Endothelial cell of umbilical vein (primary cell): ENCODE data around the gene FNBP1. TPM values are rescaled to one million over a fixed set of nuclear protein-coding genes. Genes with fewer than 3 reads are reported as not detected.

Experiments
- BruUV-seq: library from RNA; stranded (reverse); fragments of 400-500 nt; replicated peaks from 2 replicates; lab custom pipeline; 2021; lab: Mats Ljungman, UMichigan
- CTCF ChIA-PET: fragments of 300-600, 350-600 bp; sonication (Branson Sonifier 250); formaldehyde crosslinking; loops from one replicate; lab custom pipeline; 2021; ENCODE audit warnings: antibody characterized with exemption, inconsistent platforms; lab: Charles Lee
- POLR2A ChIA-PET: fragments of 300-600, 350-600 bp; sonication (Branson Sonifier 250); formaldehyde crosslinking; loops from one replicate; lab custom pipeline; 2021; ENCODE audit warnings: antibody characterized with exemption, inconsistent platforms; lab: Charles Lee
- DNase-seq: peaks from one replicate; pipeline ENCODE4 v3.0.0-alpha.2; 2011; ENCODE audit warnings: low read depth, low spot score
- FAIRE-seq: peaks from 2 replicates; lab custom pipeline; 2011; peaks lifted over from hg19 to GRCh38; lab: Jason Lieb, UNC
- H2AFZ ChIP-seq: 2 replicates; pipeline ENCODE4 v1.6.0; 2012; ENCODE audit warnings: low read depth, low read length, control low read depth, inconsistent platforms
- H3K27ac ChIP-seq: 2 replicates; pipeline ENCODE4 v1.5.1; 2011; ENCODE audit warnings: low read depth, mild to moderate bottlenecking, control low read depth, low read length, moderate library complexity; ENCODE audit not compliant: insufficient read depth
- H3K27me3 ChIP-seq, 2 experiments: 2 replicates each; pipeline versions ENCODE4 v1.6.0 to v1.6.1; 2011; ENCODE audit warnings: low read length in 2 of 2, mixed read lengths in 1 of 2; ENCODE audit not compliant: control insufficient read depth in 2 of 2, insufficient read depth in 2 of 2
- H3K36me3 ChIP-seq, 2 experiments: 2 replicates in 1 of 2; 3 replicates in 1 of 2; pipeline ENCODE4 v1.5.1; 2011; ENCODE audit warnings: low read length in 2 of 2, mild to moderate bottlenecking in 1 of 2, moderate library complexity in 1 of 2; ENCODE audit not compliant: control insufficient read depth in 2 of 2, insufficient read depth in 2 of 2; ENCODE audit errors: extremely low read depth in 1 of 2
- H3K4me1 ChIP-seq: 3 replicates; pipeline ENCODE4 v1.5.1; 2011; ENCODE audit warnings: mild to moderate bottlenecking, low read length; ENCODE audit not compliant: control insufficient read depth, insufficient read depth; ENCODE audit errors: extremely low read depth
- H3K4me2 ChIP-seq: 2 replicates; pipeline ENCODE4 v1.6.1; 2011; ENCODE audit warnings: low read length, control low read depth, mixed read lengths; ENCODE audit not compliant: insufficient read depth
- H3K4me3 ChIP-seq, 3 experiments: fragments of 200-600 bp in 1 of 3; sonication (generic), shearing (Covaris generic) in 1 of 3; replicated peaks in 1 of 3; 2 replicates each; pipeline ENCODE4 v1.5.1; 2011 to 2016; ENCODE audit warnings: control low read depth in 3 of 3, low read length in 3 of 3, mild to moderate bottlenecking in 2 of 3, inconsistent platforms in 1 of 3, low read depth in 1 of 3, moderate library complexity in 1 of 3; ENCODE audit not compliant: insufficient read depth in 1 of 3
- H3K79me2 ChIP-seq: 2 replicates; pipeline ENCODE4 v1.6.0; 2012; ENCODE audit warnings: low read length, inconsistent platforms; ENCODE audit not compliant: control insufficient read depth, insufficient read depth
- H3K9ac ChIP-seq: replicated peaks from 2 replicates; pipeline ENCODE3; 2011; ENCODE audit warnings: low read length, control low read depth; ENCODE audit not compliant: insufficient read depth; ENCODE audit errors: extremely low read depth
- H3K9me1 ChIP-seq: replicated peaks from 3 replicates; pipeline ENCODE4 v1.6.0; 2011; ENCODE audit warnings: mild to moderate bottlenecking, low read length; ENCODE audit not compliant: control insufficient read depth, insufficient read depth; ENCODE audit errors: extremely low read depth
- H3K9me3 ChIP-seq: replicated peaks from 2 replicates; pipeline ENCODE4 v1.5.1; 2012; ENCODE audit warnings: low read length, inconsistent platforms; ENCODE audit not compliant: control insufficient read depth, insufficient read depth
- H4K20me1 ChIP-seq: replicated peaks from 2 replicates; pipeline ENCODE3; 2011; ENCODE audit warnings: mild to moderate bottlenecking, low read length; ENCODE audit not compliant: control insufficient read depth, insufficient read depth; ENCODE audit errors: extremely low read depth
- CTCF ChIP-seq, 2 donors: IDR thresholded peaks; 1 replicate in 1 of 2; 2 replicates in 1 of 2; pipeline ENCODE4 v1.5.1; 2011; ENCODE audit warnings: low read length in 2 of 2, mild to moderate bottlenecking in 2 of 2, moderate library complexity in 2 of 2, control low read depth in 1 of 2, inconsistent platforms in 1 of 2, low read depth in 1 of 2; ENCODE audit not compliant: insufficient read depth in 1 of 2; ENCODE audit errors: extremely low read depth in 1 of 2
- EZH2 ChIP-seq: IDR thresholded peaks from 2 replicates; pipeline ENCODE4 v1.6.1; 2012; ENCODE audit warnings: borderline replicate concordance, low read depth, mild to moderate bottlenecking, moderate library complexity, low read length, inconsistent platforms; ENCODE audit not compliant: severe bottlenecking
- FOS ChIP-seq: IDR thresholded peaks from 2 replicates; pipeline ENCODE4 v1.6.1; 2011; ENCODE audit warnings: mild to moderate bottlenecking, low read length, moderate library complexity, borderline replicate concordance; ENCODE audit not compliant: insufficient read depth
- GATA2 ChIP-seq: IDR thresholded peaks from 2 replicates; pipeline ENCODE4 v1.7.0; 2011; ENCODE audit warnings: low read depth, mild to moderate bottlenecking, moderate library complexity, mixed read lengths, low read length; ENCODE audit not compliant: insufficient read length, insufficient read depth
- JUN ChIP-seq: IDR thresholded peaks from 2 replicates; pipeline ENCODE4 v1.6.1; 2011; ENCODE audit warnings: borderline replicate concordance, low read depth; ENCODE audit not compliant: insufficient read length, insufficient read depth
- MAX ChIP-seq: IDR thresholded peaks from 2 replicates; pipeline ENCODE4 v1.6.1; 2011; ENCODE audit not compliant: insufficient read depth, insufficient read length
- MYC ChIP-seq: IDR thresholded peaks from one replicate; pipeline ENCODE4 v1.6.1; 2011; ENCODE audit warnings: mild to moderate bottlenecking, low read depth, low read length
- POLR2A ChIP-seq: IDR thresholded peaks from 2 replicates; pipeline ENCODE4 v1.6.1; 2012; ENCODE audit warnings: low read depth, mild to moderate bottlenecking, control low read depth, low read length
- POLR2AphosphoS5 ChIP-seq: IDR thresholded peaks from 2 replicates; pipeline ENCODE4 v1.6.1; 2012; ENCODE audit warnings: low read depth, mild to moderate bottlenecking, control low read depth, low read length, moderate library complexity; ENCODE audit not compliant: insufficient read depth
- dilution Hi-C: fragments of 300-500 bp; cut with MboI; formaldehyde crosslinking; loops from one replicate; pipeline ENCODE4 v1.15.0; 2019; ENCODE audit warnings: low sequenced_read_pairs; ENCODE audit not compliant: extremely low pct_ligation_motif_present
- intact Hi-C: fragments of 100-400 bp; cut with micrococcal nuclease; formaldehyde crosslinking; loops from one replicate; pipeline ENCODE4 v1.10.0; 2022
- polyA plus RNA-seq, 4 experiments: library from polyadenylated mRNA; depleted of rRNA in 3 of 4; stranded (reverse) in 3 of 4; unstranded in 1 of 4; fragments of >200 nt; gene quantifications; 2 replicates each; pipeline versions ENCODE4 v1.2.1 to v1.2.3, GENCODE V29; 2011 to 2012; ENCODE audit warnings: missing spikeins in 1 of 4
- total RNA-seq: library from RNA; stranded (reverse); gene quantifications from 2 replicates; pipeline ENCODE4 v1.2.3, GENCODE V29; 2021

Gene FNBP1
- total and polyA plus RNA-seq, 2 donors (not counting 3 experiments of a cell fraction or from before 2014, with no cell fraction given): 10.9 to 43.9 TPM

GRCh38 chr9:129897263-129897662 is 145.7 kb downstream of the FNBP1 start:
- no peaks in the 10 kb centered on the region for H3K9me3 ChIP-seq
- ChIA-PET POLR2A (interaction anchor here (0.8 kb wide), 1 partner anchor 13 kb away, joined by 3 read pairs; no protein-coding TSS in a partner anchor), CTCF (interaction anchor here (1.3 to 1.4 kb wide), 2 partner anchors 10 to 13 kb away, joined by 5 to 6 read pairs; no protein-coding TSS in a partner anchor)
- H3K27me3 ChIP-seq: no peaks in the 10 kb centered on the region
- H3K36me3 ChIP-seq: peaks cover 0 to 24% of the 10 kb centered on the region in 2 experiments
- no TSS peak for BruUV-seq
- DNase-seq: no peak
- peaks cover 11% of the 10 kb centered on the region for H3K4me1 ChIP-seq
- no peaks in the 10 kb centered on the region for H3K9me1 ChIP-seq
- no peak overlapping the region for H3K4me3 ChIP-seq
- no peak overlapping the region for H3K4me2 ChIP-seq
- H3K9ac ChIP-seq: no peak overlapping the region
- dilution Hi-C loops: no loop called here
- no peak overlapping the region for H3K27ac ChIP-seq
- no peak for FAIRE-seq
- no peak overlapping the region for H2AFZ ChIP-seq
- no peak for TF ChIP-seq JUN
- H3K79me2 ChIP-seq: no peaks in the 10 kb centered on the region
- no peaks in the 10 kb centered on the region for H4K20me1 ChIP-seq
- intact Hi-C loops: no loop called here

GRCh38 chr9:129895376-129896268 is 147.4 kb downstream of the FNBP1 start:
- DNase-seq: no peak
- dilution Hi-C loops: no loop called here
- H3K27ac ChIP-seq: no peak overlapping the region
- H3K4me3 ChIP-seq: no peak overlapping the region
- no peaks in the 10 kb centered on the region for H4K20me1 ChIP-seq
- no peak for FAIRE-seq
- H3K4me2 ChIP-seq: no peak overlapping the region
- H3K79me2 ChIP-seq: no peaks in the 10 kb centered on the region
- ChIA-PET CTCF (interaction anchor here (1.0 kb wide), 1 partner anchor 9 kb away, joined by 3 read pairs; no protein-coding TSS in a partner anchor), POLR2A (interaction anchor here (0.6 kb wide), 1 partner anchor 21 kb away, joined by 3 read pairs; no protein-coding TSS in a partner anchor)
- peaks cover 16% of the 10 kb centered on the region for H3K4me1 ChIP-seq
- intact Hi-C loops: no loop called here
- H3K27me3 ChIP-seq: no peaks in the 10 kb centered on the region
- TF ChIP-seq FOS (no peak), MAX (no peak), JUN (no peak), GATA2 (no peak), POLR2A (no peak), CTCF (IDR thresholded peaks at IDR 0.05; ENCODE audit: extremely low read depth in 1 of 2, insufficient read depth in 1 of 2, low read depth in 1 of 2, low read length in 2 of 2) (no peak), EZH2 (no peak), MYC (no peak), POLR2AphosphoS5 (no peak)
- no peak overlapping the region for H3K9ac ChIP-seq
- no peaks in the 10 kb centered on the region for H3K9me3 ChIP-seq
- no peaks in the 10 kb centered on the region for H3K9me1 ChIP-seq
- H3K36me3 ChIP-seq: peaks cover 0 to 19% of the 10 kb centered on the region in 2 experiments
- H2AFZ ChIP-seq: no peak overlapping the region
- no TSS peak for BruUV-seq
